Measurements from ENCODE around the gene SPOPL.

GRCh38 chr2:138493334-138493733 lies 8.2 kb upstream of the SPOPL start:
- TF ChIP-seq CTCF (conservative IDR thresholded peaks at IDR 0.05 in 1 of 2, IDR thresholded peaks at IDR 0.05 in 1 of 2; ENCODE audit: extremely low read depth in 1 of 2, insufficient read depth in 1 of 2, low read depth in 1 of 2, low read length in 2 of 2): no peak
- TF ChIP-seq EZH2 (IDR thresholded peaks at IDR 0.05; ENCODE audit: borderline replicate concordance, low read length): no peak

Measured in mammary epithelial cell (primary cell).